ENCODE data around the gene STX1B. TPM values are rescaled to one million over a fixed set of nuclear protein-coding genes. Genes with fewer than 3 reads are reported as not detected.
"Not testable (repeated sequence)": the region's sequence is repeated elsewhere in the genome, so short reads cannot be mapped to it uniquely, and the experiment has no call there.

Gene STX1B
- total RNA-seq, 1 donor from 2014 or later: 4.5 TPM

DNA sequence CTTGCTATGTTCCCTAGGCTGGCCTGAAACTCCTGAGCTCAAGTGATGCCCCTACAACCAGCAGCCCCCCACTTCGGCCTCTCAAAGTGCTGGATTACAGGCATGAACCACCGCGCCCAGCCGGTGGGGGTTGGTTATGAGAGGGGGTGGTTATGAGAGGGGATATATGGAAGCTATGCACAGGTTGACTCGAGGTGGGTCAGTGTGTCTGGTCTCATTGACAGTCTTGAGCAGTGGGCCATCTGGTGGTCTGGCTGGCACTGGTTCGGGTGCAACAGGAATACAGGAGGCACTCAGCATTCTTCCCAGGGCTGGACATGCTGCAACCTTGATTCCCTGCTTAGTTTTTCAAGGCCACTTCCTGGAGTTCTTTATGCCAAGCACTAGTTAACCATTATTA lies 5.6 kb upstream of the STX1B start:
- Mint-ChIP-seq H3K27ac (ENCODE audit: unreplicated experiment) (no peak overlapping the region), H3K4me1 (ENCODE audit: unreplicated experiment) (peaks cover 2% of the 10 kb centered on the region), H3K9me3 (ENCODE audit: unreplicated experiment) (no peaks in the 10 kb centered on the region), H3K4me3 (ENCODE audit: unreplicated experiment) (no peak overlapping the region), H3K36me3 (ENCODE audit: unreplicated experiment) (no peaks in the 10 kb centered on the region), H3K27me3 (ENCODE audit: unreplicated experiment) (peaks cover 16% of the 10 kb centered on the region)
- no peak for DNase-seq (ENCODE audit: extremely low spot score, unreplicated experiment)
- TF ChIP-seq, protein P1, sequence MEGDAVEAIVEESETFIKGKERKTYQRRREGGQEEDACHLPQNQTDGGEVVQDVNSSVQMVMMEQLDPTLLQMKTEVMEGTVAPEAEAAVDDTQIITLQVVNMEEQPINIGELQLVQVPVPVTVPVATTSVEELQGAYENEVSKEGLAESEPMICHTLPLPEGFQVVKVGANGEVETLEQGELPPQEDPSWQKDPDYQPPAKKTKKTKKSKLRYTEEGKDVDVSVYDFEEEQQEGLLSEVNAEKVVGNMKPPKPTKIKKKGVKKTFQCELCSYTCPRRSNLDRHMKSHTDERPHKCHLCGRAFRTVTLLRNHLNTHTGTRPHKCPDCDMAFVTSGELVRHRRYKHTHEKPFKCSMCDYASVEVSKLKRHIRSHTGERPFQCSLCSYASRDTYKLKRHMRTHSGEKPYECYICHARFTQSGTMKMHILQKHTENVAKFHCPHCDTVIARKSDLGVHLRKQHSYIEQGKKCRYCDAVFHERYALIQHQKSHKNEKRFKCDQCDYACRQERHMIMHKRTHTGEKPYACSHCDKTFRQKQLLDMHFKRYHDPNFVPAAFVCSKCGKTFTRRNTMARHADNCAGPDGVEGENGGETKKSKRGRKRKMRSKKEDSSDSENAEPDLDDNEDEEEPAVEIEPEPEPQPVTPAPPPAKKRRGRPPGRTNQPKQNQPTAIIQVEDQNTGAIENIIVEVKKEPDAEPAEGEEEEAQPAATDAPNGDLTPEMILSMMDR (IDR thresholded peaks at IDR 0.05): no peak

GRCh38 chr16:31013292-31013691 lies 2.9 kb upstream of the STX1B start:
- not testable (repeated sequence) for H3K4me3 Mint-ChIP-seq (ENCODE audit: unreplicated experiment); H3K27ac Mint-ChIP-seq (ENCODE audit: unreplicated experiment); DNase-seq (ENCODE audit: extremely low spot score, unreplicated experiment); H3K36me3 Mint-ChIP-seq (ENCODE audit: unreplicated experiment); H3K9me3 Mint-ChIP-seq (ENCODE audit: unreplicated experiment); H3K4me1 Mint-ChIP-seq (ENCODE audit: unreplicated experiment)
- H3K27me3 Mint-ChIP-seq (ENCODE audit: unreplicated experiment): peaks cover 16% of the 10 kb centered on the region

DNA sequence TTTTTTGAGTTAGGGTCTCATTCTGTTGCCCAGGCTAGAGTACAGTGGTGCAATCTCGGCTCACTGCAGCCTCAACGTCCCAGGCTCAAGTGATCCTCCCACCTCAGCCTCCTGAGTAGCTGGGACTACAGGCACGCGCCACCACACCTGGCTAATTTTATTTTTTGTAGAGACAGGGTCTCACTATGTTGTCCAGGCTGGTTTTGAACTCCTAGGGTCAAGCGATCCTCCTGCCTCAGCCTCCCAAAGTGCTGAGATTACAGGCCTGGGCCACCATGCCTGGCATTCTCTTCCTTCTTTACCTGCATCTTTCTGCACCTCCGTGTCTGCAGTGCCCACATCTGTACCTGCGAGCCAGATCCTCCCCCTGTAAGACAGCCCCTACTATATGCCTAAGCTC lies 1.4 kb upstream of the STX1B start:
- H3K9me3 Mint-ChIP-seq (ENCODE audit: unreplicated experiment): not testable (repeated sequence)

DNA sequence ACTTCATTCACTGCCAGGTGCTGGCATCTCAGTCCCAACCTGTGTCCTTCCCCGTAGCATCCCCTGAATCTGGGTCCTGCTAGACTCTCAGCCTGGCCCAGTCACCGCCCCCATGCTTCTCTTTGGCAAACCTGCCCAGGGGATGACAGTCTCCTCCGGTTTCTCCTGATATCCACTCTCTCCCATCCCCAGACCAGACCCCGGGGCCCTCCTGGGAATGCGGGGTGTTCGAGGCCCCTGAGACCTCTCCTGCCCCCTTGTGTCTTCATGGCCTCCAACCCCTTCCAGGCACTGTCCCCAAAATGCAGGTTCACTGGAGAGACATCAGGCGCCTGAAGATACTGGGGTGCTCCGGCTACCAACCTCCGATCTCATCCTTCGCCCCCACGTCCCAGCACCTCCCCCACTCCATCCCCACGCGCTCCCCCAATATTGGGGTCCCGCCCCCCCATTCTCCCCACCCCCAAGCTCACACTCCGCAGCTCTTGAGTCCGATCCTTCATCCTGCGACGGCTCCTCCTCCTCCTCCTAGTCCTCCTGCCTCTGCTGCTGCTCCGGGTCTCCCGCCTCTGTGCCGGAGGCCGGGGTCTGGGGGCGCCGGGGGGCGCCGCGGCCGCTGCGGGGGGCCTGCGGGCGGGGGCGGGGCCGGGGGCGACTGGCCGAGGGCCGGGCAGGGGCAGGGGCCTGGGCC lies 399 bp downstream of the STX1B start:
- H3K27me3 Mint-ChIP-seq (ENCODE audit: unreplicated experiment): peaks cover 16% of the 10 kb centered on the region
- peak overlapping the region; percentile 71 for H3K4me3 Mint-ChIP-seq (ENCODE audit: unreplicated experiment)
- H3K27ac Mint-ChIP-seq (ENCODE audit: unreplicated experiment): no peak overlapping the region
- no peaks in the 10 kb centered on the region for H3K9me3 Mint-ChIP-seq (ENCODE audit: unreplicated experiment)
- TF ChIP-seq, protein P1 (IDR thresholded peaks at IDR 0.05): no peak
- peaks cover 10% of the 10 kb centered on the region for H3K4me1 Mint-ChIP-seq (ENCODE audit: unreplicated experiment)
- DNase-seq (ENCODE audit: extremely low spot score, unreplicated experiment): no peak
- H3K36me3 Mint-ChIP-seq (ENCODE audit: unreplicated experiment): no peaks in the 10 kb centered on the region

More for the DNA sequence above, 1.4 kb upstream of the STX1B start:
- H3K4me1 Mint-ChIP-seq (ENCODE audit: unreplicated experiment); DNase-seq (ENCODE audit: extremely low spot score, unreplicated experiment); H3K27ac Mint-ChIP-seq (ENCODE audit: unreplicated experiment); H3K36me3 Mint-ChIP-seq (ENCODE audit: unreplicated experiment): not testable (repeated sequence)
- peak overlapping the region; percentile 73 for H3K4me3 Mint-ChIP-seq (ENCODE audit: unreplicated experiment)
- H3K27me3 Mint-ChIP-seq (ENCODE audit: unreplicated experiment): peaks cover 16% of the 10 kb centered on the region

GRCh38 chr16:31009120-31009519 lies 1.3 kb downstream of the STX1B start:
- TF ChIP-seq, protein P1 (IDR thresholded peaks at IDR 0.05): no peak
- H3K27me3 Mint-ChIP-seq (ENCODE audit: unreplicated experiment): peaks cover 16% of the 10 kb centered on the region
- H3K4me3 Mint-ChIP-seq (ENCODE audit: unreplicated experiment): no peak overlapping the region

GRCh38 chr16:31008551-31008950 lies 1.9 kb downstream of the STX1B start:
- H3K4me1 Mint-ChIP-seq (ENCODE audit: unreplicated experiment): peaks cover 10% of the 10 kb centered on the region
- H3K9me3 Mint-ChIP-seq (ENCODE audit: unreplicated experiment): no peaks in the 10 kb centered on the region
- H3K4me3 Mint-ChIP-seq (ENCODE audit: unreplicated experiment): no peak overlapping the region
- no peak overlapping the region for H3K27ac Mint-ChIP-seq (ENCODE audit: unreplicated experiment)
- TF ChIP-seq, protein P1 (IDR thresholded peaks at IDR 0.05): no peak
- no peak for DNase-seq (ENCODE audit: extremely low spot score, unreplicated experiment)
- H3K36me3 Mint-ChIP-seq (ENCODE audit: unreplicated experiment): no peaks in the 10 kb centered on the region
- peaks cover 13% of the 10 kb centered on the region for H3K27me3 Mint-ChIP-seq (ENCODE audit: unreplicated experiment)

More at GRCh38 chr16:31009120-31009519, 1.3 kb downstream of the STX1B start:
- DNase-seq (ENCODE audit: extremely low spot score, unreplicated experiment): no peak
- Mint-ChIP-seq H3K4me1 (ENCODE audit: unreplicated experiment) (peaks cover 10% of the 10 kb centered on the region), H3K36me3 (ENCODE audit: unreplicated experiment) (no peaks in the 10 kb centered on the region), H3K9me3 (ENCODE audit: unreplicated experiment) (no peaks in the 10 kb centered on the region), H3K27ac (ENCODE audit: unreplicated experiment) (no peak overlapping the region)
